Measurements from ENCODE around the gene DOK7.

DNA sequence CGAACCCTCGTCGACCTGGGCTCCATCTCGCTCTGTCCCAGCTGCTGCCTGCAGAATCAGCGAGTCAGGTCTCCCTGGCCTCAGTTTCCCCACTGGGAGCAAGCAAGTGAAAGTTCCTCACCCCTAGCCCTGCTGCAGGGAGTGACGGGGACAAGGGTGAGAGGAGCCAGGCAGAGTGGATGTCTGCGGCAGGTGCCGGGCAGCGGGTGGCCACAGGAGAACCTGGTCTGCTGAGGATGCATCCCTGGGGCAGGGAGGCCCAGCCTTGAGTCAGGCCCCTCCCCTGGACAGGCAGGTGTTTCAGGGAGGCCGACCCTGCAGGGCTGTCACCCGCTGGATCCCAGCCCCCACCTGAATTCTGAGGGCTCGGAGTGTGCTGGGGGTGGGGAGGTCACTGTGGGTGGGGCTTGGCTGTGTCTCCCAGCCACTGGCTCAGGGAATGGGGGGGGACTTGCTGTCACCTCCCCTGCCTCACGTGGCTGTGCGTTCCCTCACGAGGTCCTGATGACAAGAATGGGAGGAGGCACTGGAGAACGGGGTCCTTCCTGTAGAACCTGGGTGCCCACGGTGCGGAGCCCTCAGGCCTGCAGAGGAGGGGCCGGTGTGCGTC is 35.9 kb downstream of the DOK7 start:
- TF ChIP-seq, protein P1, sequence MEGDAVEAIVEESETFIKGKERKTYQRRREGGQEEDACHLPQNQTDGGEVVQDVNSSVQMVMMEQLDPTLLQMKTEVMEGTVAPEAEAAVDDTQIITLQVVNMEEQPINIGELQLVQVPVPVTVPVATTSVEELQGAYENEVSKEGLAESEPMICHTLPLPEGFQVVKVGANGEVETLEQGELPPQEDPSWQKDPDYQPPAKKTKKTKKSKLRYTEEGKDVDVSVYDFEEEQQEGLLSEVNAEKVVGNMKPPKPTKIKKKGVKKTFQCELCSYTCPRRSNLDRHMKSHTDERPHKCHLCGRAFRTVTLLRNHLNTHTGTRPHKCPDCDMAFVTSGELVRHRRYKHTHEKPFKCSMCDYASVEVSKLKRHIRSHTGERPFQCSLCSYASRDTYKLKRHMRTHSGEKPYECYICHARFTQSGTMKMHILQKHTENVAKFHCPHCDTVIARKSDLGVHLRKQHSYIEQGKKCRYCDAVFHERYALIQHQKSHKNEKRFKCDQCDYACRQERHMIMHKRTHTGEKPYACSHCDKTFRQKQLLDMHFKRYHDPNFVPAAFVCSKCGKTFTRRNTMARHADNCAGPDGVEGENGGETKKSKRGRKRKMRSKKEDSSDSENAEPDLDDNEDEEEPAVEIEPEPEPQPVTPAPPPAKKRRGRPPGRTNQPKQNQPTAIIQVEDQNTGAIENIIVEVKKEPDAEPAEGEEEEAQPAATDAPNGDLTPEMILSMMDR (IDR thresholded peaks at IDR 0.05 in 4 of 5, conservative IDR thresholded peaks at IDR 0.05 in 1 of 5), result no peak
- TF ChIP-seq POLR2A (IDR thresholded peaks at IDR 0.05), result no peak
